HepG2 (cell line): Measurements from ENCODE around the gene GNAI2. TPM values are rescaled to one million over a fixed set of nuclear protein-coding genes. Genes with fewer than 3 reads are reported as not detected.
A peak's percentile ranks its signal among the peaks of the same experiment; 100 is the strongest.

Experiments used
- MYNN ChIP-seq: sonication (generic); formaldehyde crosslinking; IDR thresholded peaks from 2 replicates; pipeline ENCODE4 v1.4.0; 2020; ENCODE audit warnings: mild to moderate bottlenecking, low read depth, missing genetic modification reagents
- NR0B2 ChIP-seq: sonication (generic); formaldehyde crosslinking; IDR thresholded peaks from 2 replicates; pipeline ENCODE4 v1.4.0; 2020; ENCODE audit warnings: mild to moderate bottlenecking, missing genetic modification reagents
- ZBTB4 ChIP-seq: sonication (generic); formaldehyde crosslinking; IDR thresholded peaks from 2 replicates; pipeline ENCODE4 v1.4.0; 2020; ENCODE audit warnings: missing genetic modification reagents, mild to moderate bottlenecking, borderline replicate concordance
- ZBTB40 ChIP-seq, 2 experiments: fragments of 450-650 bp in 1 of 2; sonication (generic) in 1 of 2; formaldehyde crosslinking in 1 of 2; IDR thresholded peaks; 2 replicates each; pipeline versions ENCODE4 v1.6.1 to v1.8.0; 2016 to 2022; ENCODE audit warnings: antibody characterized with exemption in 1 of 2, mild to moderate bottlenecking in 1 of 2, missing genetic modification reagents in 1 of 2
- ZNF879 ChIP-seq: sonication (generic); formaldehyde crosslinking; IDR thresholded peaks from 2 replicates; pipeline ENCODE4 v1.8.1; 2023; ENCODE audit warnings: missing genetic modification reagents
- polyA plus RNA-seq, 8 experiments: library from polyadenylated mRNA; depleted of rRNA in 3 of 8; stranded (reverse) in 7 of 8; unstranded in 1 of 8; fragments of >200 nt; fragmentation: Illumina TruSeq in 4 of 8; extraction: Trizol in 4 of 8; gene quantifications; 2 replicates each; pipeline versions ENCODE4 v1.2.1 to v1.2.3, GENCODE V29; 2011 to 2016; ENCODE audit warnings: low read depth in 4 of 8, missing spikeins in 1 of 8, mixed read lengths in 1 of 8; ENCODE audit not compliant: insufficient read depth in 1 of 8
- total RNA-seq, 5 experiments: library from RNA; depleted of rRNA; stranded (reverse); fragments of >200 nt; fragmentation: Illumina TruSeq; extraction: Trizol; gene quantifications; 2 replicates each; pipeline ENCODE4 v1.2.3, GENCODE V29; 2016; ENCODE audit warnings: low read depth in 1 of 5

The GNAI2 gene
- total and polyA plus RNA-seq, 2 of the 13 experiments (the other 11 are each of a cell fraction or from before 2014, with no cell fraction given) = 51.1 to 66.2 TPM

GRCh38 chr3:50259432-50260026 lies 23.5 kb downstream of the GNAI2 start (continued):
- TF ChIP-seq ZBTB40 (IDR thresholded peaks at IDR 0.05) = no peak
- TF ChIP-seq ZBTB40 (CRISPR knock-in tag; IDR thresholded peaks at IDR 0.05) = 0 out of 2 replicates have a peak, but pooled peaks have one; percentile 16
- TF ChIP-seq NR0B2 (CRISPR knock-in tag) = 0 out of 2 replicates have a peak, but pooled peaks have one; percentile 24
- 0 out of 2 replicates have a peak, but pooled peaks have one; percentile 22 for TF ChIP-seq ZNF879 (CRISPR knock-in tag)
- 0 out of 2 replicates have a peak, but pooled peaks have one; percentile 15 for TF ChIP-seq ZBTB4 (CRISPR knock-in tag)
- TF ChIP-seq MYNN (CRISPR knock-in tag) = no peak
